Measurements from ENCODE around the gene KCNMA1.

KCNMA1 gene

DNA sequence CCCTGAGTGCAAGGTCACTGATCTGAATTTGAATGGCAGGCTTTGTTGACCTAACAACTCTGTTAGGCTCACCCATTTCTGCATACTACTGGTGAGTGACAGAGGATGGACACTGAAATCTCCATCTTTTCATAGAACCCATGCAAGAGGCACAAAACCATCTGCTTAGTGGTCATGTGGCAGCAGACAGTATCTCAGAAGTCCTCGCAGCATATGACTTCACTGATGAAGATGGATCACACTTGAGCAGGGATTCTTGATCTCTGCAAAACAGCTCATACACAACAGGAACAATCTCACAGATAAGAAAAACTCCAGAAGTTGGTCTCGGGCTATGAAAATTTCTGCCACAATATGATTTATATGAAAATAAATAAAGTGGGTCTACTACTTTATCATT is 487.9 kb downstream of the KCNMA1 start:
- DNase-seq (ENCODE audit: low read depth), result no peak

DNA sequence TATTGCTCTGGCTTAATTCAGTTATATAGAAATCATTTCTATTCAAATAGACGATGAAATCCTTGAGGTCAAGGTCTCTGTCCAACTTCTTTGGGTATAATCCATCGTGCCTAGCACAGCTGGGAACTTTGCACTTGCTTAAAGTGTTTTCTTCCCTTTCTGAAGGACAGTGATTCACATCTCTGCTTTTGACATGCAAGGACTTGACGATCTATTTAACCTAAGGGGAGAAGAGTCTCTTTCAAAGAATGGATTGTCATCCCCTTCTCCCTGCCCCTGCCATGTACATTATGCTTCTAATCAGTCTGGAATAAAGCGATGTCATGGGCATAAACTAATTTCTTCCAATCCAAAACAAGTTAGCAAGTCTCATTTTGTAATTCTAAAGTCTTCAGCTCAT is 488.6 kb downstream of the KCNMA1 start:
- DNase-seq (ENCODE audit: low read depth), result no peak

DNA sequence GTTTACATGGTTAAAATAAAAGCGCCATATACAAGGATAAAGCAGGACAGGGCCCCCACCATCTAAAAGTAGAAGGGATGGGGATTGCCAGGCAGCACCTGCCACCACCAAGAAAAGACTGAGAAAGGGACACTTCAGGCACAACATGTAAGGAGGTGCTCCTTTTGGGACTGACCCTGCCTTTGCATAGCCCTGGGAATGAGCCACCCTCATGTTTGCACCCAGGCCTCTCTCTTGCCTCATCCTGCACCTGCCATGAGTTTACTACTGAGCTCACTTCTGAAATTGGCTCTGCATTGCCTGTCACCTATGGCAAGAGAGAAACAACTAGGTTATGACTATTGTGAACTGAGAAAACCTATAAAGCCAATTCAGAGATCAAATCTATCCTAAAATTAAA is 489.7 kb downstream of the KCNMA1 start:
- DNase-seq (ENCODE audit: low read depth), result no peak

DNA sequence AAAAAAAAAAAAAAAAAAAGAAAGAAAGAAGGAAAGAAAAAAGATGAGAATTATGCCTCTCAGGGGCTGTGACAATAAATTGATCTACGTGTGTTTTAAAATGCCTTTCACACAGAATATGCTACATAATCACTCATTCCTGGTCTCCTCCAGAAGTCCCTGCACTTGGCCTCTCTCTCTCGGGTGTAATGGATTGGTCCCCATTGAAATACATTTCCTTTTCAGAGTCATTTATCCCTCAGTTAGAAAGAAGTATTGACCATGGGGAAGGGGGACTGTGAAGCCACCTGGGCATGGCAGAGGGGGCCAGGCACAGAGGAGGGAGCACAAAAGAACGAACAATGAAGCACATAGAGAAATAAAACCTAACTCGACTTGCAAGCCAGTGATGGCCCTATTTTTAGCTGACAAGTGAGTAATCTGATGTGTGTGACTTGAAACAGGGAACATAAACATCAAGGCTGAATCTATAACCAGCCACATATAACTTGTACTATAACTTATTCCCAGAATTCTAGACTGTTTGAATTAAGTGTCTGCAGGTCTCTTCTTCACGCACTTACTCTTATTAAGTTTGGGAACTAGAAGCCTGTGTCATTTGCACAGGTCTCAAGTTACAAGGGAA is 490.8 kb downstream of the KCNMA1 start:
- no peak for DNase-seq (ENCODE audit: low read depth)

DNA sequence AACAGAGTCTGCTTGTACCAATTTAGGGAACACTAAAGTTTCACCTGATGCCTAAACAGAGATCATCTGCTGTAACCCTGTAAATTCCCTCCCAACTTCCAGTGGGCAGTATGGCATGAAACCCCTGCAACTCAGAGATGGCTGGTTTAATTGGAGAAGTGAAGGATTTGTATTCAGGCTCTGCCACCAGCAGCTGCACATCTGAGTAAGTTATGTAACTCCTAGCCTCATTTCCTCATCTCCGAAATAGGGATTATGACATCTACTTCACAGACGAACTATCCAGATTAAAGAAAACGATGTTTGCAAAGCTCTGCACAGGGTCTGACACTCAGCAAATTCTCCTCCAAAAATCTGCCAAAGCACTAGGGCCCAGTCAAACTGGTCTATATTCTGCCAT is 493.0 kb downstream of the KCNMA1 start:
- no peak for DNase-seq (ENCODE audit: low read depth)

DNA sequence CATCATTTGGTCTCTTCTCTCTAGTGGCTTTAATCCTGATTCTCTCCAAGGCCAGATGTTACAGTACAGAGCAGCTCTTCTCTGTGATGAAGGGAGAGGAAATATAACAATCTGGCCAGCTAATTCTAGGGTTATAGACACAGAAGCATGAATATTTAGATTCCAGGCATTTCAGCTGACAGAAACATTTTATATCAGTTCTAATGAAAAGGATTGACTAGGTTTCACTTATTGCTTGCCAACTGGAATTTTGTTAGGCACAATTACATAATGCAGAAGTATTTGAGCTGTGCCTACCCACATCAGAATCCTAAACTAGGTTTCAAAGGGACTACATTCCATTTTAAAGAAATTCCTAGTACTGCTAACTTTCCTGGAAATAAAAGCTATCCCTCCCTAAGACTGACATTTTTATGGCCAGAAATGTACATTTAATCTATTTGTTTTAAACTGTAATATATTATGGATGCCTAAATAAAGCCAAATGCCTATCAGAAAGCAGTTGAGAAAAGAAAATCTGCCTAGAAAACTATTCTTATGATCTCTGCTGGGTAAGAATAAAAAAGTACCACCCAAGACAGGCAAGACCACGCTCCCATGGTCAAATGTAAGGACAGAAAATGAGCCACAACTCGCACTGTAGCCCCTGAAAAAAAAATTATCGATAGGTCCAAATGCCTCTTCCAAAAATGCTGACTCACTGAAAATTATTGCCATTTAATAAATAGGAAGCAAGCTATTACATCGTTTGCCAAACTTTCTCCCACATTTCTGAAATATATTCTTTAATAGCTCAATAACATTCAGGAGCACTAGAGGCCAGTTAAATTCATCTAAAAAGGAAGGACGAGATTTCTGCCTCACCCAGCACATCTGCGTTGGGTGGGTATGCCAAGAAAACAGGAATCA is 498.1 kb downstream of the KCNMA1 start:
- DNase-seq (ENCODE audit: low read depth), result no peak

DNA sequence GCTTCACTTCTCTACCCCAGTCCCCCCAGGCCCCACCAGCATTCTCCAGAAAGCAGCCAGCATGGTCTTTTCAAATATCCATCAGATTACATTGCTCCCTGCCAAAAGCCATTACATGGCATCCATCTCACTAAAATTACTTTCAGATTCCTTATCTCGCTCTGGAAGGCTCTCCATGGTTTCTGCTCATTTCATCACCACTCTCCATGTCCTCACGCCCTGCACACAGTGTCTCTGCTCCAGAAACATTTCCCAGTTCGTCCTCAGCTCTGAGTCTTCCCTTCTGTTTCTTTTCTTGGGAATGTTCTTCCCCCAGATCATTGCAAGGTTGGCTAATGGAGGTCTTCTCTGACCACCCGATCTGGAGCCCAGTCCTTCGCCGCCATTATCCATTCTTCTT is 499.1 kb downstream of the KCNMA1 start:
- DNase-seq (ENCODE audit: low read depth), result no peak

DNA sequence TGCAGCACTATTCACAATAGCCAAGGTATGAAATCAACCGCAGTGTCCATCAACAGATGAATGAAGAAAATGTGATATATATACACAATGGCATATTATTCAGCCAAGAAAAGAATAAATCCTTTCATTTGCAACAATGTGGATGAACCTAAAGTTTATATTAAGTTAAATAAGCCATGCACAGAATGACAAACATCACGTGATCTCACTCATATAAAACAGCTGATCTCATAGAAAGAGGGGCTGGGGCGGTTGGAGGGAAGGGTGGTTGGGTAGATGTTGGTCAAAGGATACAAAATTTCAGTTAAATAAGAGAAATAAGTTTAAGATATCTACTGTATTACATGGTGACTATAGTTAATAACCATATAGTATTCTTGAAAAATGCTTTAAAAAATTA is 502.1 kb downstream of the KCNMA1 start:
- DNase-seq (ENCODE audit: low read depth), result no peak

DNA sequence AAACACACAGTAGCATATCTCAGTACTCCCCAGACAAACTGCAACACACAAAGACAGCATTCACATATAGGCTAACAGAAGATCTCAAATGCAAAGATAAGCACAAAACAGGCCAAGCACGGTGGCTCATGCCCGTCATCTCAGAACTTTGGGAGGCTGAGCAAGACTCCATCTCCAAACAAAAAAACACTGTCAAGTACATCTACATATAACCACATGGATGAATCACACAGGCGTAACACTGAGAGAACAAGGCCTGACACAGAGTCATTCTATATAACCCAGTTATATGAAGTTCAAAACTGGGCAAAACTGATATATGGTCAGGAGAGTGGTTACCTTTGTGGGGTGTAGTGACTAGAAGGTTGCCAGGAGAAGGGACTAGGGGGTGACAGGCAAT is 506.4 kb downstream of the KCNMA1 start:
- no peak for DNase-seq (ENCODE audit: low read depth)

DNA sequence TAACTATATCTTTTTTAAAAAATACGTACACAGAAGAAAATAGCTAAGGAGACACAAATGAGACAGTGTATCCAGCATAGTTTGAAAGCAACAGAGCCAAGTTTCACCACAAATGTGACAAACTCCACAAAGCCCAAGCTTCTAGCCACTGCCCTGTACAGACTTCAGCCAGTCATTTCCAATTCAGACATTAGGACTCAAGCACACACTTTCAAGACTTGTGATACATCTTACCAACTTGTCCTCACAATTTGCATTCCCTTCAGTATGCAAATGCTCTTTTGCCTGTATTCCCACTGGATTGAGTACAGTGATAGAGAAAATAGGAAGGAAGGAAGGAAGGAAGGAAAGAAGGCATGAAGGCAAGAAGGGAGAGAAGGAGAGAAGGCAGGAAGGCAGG is 510.4 kb downstream of the KCNMA1 start:
- DNase-seq (ENCODE audit: low read depth), result no peak

DNA sequence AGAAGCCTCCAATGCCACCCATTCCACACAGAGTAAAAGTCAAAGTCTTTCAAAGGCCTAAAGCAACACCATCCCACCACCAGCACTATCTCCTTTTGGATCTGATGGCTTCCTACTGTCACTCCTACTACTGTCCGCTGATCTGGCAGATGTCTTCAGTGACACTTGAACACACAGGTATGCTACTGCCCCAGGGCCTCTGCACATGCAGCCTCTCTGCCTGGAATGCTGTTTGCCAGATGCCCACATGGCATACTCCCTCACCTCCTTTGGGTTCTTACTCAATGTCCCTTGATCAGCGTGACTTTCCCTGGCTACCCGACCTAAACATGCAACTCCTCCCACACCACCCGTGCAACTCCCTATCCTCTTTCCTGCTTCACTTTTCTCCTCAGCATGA is 512.4 kb downstream of the KCNMA1 start:
- no peak for DNase-seq (ENCODE audit: low read depth)

DNA sequence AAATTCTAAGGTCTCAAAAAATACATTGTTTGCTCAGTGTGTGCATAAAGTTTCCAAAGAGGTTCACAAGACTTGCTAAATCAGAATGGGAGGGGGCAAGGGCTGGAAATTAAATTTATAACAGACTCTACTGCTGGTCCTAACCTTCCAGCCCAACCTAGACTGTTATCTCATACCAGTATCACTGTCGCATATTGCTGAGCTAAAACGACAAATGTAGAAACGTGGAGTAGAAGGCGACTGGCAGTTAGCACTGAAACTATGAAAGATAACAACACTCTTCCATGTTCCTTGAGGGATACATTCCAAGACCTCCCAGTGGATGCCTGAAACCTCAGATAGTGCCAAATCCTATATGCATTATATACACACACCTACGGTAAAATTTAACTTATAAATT is 514.3 kb downstream of the KCNMA1 start:
- no peak for DNase-seq (ENCODE audit: low read depth)

DNA sequence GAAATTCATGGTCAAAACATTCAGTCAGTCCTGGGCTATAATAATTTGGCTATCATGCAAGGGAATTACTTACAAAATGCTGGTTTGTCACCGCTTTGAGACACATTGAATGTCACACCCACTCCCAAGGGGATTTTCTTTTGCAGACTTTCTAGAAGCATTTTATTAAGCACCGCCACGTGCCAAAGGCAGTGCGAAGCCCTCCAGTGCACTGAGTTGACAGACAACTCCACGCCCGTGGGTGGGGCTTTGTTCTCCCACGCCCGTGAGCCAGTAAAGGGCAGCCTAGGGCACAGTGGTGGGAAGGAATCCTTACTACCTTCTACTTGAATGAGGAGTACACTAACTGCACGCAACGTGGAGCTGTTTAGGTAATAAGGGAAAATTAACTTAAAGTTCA is 515.8 kb downstream of the KCNMA1 start:
- no peak for DNase-seq (ENCODE audit: low read depth)

DNA sequence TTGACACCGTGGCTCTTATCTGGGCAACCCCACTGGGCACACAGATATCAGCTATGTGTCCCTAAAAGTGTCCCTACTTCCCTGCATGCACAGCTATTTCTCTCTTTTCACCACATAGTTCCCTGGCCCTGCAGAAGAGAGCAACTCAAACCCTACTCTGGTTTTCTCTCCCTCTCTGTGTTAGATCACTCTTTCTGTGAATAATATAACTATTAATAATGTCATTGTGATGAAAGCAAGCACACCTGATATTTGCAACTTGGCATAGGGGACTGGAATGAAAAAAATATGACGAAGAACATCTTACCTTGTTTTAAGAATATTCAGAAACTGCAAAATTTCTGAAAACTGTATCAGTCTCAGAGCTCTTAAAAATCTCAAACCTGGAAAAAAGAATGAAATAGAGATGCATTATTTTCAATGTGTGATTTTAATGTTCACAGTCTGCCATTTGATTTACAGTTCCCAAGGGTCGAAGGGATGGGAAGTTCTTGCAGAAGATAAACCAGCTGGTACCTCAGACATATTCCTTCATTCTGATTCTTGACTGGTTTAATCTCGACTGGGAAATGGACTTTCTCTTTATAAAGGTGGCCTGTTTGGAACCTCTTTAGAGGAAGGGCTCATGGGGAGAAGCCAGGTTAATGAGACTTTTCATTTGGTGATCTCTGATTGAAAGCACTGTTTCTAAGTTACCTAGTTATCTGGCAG is 516.8 kb downstream of the KCNMA1 start:
- DNase-seq (ENCODE audit: low read depth), result no peak

DNA sequence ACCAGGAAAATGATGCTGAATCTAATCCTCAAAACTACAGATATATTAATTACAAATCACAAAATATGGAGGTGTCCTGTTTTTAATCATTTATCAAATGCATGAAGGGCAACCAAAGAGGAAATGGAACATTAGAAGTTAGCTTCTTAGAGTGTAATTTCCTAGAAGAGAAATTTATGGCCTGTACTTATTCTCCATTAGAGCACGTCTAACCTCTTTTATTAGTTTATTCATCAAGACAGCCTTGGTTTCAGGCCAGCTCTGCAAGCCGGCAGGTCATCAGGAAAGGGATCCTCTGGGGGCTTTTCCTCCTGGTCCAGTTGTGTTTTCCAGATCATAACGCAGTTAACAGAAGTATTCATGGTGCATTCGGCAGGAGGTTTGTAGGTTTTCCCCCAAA is 517.6 kb downstream of the KCNMA1 start:
- DNase-seq (ENCODE audit: low read depth), result no peak

DNA sequence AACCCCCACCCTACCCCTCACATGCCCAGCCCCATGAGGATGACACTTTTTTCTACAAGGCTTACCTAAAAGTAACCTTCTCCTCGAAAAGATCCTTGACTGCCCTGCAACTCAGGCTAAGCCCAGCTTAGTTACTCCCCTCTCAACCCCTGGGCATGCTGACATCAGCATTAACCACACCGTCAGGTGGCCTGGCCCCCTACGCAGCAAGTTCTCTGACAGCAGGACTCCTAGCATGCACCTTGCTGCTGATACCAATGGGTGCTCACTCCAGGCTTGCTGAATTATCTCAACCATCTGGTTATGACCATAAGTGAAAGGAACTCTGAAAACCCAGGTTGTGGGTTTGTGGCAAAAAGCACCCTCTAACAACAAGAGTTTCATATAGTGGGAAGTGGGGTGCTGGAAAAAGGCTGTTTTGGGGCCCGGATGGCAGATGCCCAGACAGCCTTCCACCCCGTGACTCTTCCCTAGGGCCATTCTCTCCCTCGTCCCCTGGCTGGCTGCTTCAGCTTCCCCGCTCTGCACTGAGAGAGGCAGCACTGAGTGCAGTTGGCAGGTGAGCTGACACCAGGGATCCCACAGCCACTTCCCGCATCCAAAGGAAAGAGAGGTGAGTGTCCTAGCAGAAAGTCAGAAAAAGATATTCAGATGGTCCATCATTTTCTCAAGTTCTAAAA is 518.9 kb downstream of the KCNMA1 start:
- no peak for DNase-seq (ENCODE audit: low read depth)

DNA sequence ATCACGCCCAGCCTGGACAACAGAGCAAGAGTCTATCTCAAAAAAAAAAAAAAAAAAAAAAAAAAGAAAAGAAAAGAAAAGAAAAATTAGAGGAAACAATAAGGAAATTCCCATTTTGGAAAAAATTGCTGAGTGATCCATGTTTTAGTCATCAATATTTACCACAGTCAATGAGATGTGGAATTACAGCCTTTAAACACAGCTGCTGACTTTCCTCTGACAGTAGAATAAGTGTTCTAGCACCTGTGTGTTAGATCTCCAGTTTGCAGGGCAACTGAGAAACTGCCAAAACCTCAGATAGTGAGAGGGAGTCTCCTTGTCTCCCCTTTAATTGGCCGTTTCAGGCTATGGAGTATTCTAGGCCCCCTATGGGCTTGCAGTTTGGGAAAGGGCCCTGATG is 520.1 kb downstream of the KCNMA1 start:
- no peak for DNase-seq (ENCODE audit: low read depth)

DNA sequence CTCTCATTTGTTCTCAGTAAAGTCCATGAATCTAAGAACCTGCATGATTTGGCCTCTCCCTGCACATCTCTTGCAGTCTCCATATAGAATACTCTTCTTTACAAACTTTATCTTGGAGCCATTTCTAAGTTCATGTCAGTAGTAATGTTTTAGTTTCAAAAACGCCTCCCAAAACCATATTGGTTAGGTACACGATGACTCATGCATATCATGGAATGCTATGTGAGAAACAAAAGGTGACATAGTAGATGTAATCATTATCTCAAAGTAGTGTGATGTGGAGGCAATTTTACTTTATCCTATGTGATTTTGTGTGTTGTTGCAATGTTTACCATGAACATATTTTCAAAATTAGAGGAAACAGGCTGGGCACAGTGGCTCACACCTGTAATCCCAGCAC is 520.7 kb downstream of the KCNMA1 start:
- DNase-seq (ENCODE audit: low read depth), result no peak

DNA sequence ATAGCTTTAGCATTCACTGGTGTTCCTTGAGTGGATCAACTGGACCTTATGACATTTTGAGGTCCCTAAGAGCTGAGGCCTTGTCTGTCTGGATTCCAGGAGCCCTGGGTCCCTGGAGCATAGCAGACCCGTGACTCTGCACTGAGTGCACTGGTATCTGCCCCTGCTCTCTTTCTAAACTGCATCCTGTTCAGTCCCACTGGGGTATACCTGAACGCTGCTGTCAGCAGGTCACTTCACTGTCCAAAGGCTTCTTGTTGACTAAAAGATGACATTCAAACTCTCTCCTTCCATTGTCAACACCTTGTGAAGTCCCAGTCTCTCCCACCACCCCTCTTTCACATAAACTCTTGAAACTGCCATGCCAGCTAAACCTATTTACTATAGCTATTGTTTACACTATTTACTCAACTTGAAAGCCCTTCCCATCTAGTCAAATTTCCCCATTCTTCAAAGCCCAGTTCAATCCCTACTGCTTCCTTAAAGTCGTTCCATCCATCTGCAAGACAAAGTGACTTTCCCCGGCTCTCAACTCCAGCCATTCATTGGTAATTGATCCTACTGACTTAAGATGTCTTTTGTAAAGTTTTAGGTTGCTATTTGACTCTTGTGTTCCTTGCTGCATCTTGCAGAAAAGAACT is 523.3 kb downstream of the KCNMA1 start:
- no peak for DNase-seq (ENCODE audit: low read depth)

DNA sequence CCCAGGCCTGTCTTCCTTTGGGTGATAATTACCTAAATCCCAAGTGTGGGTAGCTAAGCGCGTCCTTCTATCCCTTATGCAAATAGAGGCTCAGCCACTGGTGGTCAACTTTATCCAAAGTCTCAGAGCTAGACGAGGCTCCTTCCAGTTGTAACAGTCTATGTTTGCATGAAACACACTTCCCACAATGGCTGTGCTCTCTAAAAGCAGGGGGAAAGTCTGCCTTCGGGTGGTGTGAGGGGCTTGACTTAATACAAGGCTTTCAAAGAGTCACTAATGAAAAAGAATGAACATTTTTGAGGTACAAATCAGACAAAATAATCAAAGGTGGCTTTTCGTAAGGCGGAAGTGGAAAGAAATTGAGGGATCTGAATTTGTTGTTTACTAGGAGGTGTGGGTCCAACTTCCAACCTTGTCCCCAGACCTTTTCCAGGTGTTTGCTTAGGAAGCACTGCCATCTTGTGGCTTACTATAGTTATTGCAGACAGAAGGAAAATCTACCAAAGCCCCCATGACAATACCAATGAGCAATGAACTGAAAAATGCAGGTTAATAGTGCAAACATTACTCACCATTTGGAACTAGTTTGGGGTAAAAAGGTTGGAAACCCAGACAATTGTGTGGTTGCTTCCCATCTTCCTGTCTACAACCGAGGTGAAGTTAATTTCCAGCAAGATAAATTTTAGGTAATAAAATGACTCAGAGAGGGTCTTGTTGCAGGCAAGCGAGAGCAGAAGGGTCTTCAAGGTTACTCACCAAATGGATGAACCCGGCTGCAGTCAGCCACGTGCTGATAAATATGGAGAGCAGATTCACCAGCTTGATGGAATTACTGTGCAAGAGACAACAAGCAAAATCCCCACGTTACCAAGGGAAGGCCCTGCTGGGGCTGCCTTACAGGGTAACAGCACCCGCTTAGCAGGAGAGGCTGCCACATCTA is 525.7 kb downstream of the KCNMA1 start:
- no peak for DNase-seq (ENCODE audit: low read depth)

DNA sequence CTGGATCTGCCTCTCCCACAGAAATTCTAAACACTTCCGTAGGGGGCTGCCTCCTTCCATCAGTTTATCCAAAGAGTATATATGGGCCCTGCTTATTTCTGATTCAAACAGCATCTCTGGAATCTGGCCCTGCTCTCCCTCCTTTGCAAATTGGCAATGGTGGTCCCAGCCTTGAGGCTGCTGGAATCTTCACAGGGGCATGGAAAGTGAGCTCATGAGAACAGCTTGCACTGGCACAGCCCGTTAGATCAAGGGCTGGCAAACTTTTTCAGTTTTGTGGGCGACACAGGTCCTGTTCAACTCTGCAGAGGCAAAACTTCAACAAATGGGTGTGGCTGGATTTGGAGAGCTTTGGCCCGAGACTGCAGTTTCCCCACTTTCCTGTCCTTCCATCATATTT is 526.9 kb downstream of the KCNMA1 start:
- DNase-seq (ENCODE audit: low read depth), result no peak

All from activated T-cell treated with anti-CD3 and anti-CD28 coated beads for 48 hours (primary cell).